GM18498 (cell line): Measurements from ENCODE around the gene DGCR2.
"Not testable (repeated sequence)": the region's sequence is repeated elsewhere in the genome, so short reads cannot be mapped to it uniquely, and the experiment has no call there.

Experiments used
- ATAC-seq: cut with Tn5 transposase; IDR thresholded peaks from one replicate; pipeline ENCODE4 v1.9.1; 2021; ENCODE audit warnings: mild to moderate bottlenecking, moderate library complexity; ENCODE audit not compliant: unreplicated experiment

DGCR2 gene

DNA sequence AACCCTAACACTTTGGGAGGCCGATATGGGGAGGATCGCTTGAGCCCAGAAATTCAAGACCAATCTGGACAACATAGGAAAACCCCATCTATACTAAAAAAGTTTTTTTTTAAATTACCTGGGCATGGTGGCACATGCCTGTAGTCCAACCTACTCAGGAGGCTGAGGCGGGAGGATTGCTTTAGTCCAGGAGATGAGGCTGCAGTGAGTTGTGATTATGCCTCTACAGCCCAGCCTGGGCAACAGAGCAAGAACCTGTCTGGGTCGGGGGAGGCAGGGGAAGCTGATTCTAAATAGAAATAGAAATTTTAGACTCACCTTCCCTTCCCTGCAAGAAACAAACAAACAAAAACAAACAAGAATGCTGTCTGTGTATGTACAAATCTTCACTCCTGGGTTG, 133.3 kb downstream of the DGCR2 start:
- ATAC-seq, result no peak

DNA sequence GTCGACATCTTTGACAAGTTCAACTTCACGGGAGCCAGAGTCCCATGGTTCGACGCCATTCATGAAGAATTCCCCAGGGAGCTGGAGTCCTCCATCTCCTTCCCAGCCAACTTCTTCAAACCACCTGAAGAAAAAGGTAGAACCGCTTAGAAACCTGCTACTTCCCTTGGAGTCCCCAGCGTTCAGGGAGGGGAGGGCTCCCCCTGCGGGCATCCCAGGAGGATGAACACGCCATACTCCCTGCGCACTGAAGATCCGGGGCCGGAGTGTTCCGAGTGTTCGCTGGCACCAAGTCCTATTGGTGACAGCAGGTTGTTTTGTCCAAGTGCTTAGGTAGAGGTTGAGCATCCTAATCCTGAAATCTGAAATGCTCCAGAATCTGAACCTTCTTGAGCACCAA, 134.4 kb downstream of the DGCR2 start:
- no peak for ATAC-seq

DNA sequence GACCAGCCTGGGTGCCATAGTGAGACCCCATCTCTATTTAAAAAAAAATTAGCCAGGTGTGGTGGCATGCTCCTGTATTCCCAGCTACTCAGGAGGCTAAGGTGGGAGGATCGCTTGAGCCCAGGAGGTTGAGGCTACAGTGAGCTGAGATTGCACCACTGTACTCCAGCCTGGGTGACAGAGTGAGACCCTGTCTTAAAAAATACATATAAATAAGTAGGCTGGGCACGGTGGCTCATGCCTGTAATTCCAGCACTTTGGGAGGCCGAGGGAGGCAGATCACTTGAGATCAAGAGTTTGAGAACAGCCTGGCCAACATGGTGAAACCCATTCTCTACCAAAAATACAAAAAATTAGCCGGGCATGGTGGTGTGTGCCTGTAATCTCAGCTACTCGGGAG, 135.1 kb downstream of the DGCR2 start:
- not testable (repeated sequence) for ATAC-seq
